GM21723 (cell line): ENCODE results near the gene MITF.

Experiments used
- ATAC-seq: cut with Tn5 transposase; IDR thresholded peaks from one replicate; pipeline ENCODE4 v1.9.1; 2021; ENCODE audit warnings: mild to moderate bottlenecking, moderate library complexity; ENCODE audit not compliant: unreplicated experiment

The MITF gene

DNA sequence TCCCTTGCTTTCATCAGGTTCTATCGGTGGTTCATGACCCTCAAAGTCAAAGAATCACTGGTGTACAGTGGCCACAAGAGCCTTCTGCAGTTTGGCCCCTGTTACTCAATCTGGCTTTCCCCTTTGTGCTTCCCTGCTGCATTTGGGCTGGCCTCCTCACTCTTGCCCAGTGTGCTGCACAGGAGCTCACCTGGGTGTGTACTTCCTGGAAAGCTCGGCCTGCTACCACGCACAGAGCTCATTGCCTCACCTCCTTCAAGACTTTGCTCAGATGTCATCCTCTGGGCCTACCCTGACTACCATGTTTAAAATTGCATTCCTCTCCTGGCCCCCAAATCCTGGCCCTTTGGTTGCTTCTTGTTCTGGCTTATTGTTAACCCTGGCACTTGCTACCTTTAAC is 90.9 kb downstream of the MITF start:
- ATAC-seq, result no peak

DNA sequence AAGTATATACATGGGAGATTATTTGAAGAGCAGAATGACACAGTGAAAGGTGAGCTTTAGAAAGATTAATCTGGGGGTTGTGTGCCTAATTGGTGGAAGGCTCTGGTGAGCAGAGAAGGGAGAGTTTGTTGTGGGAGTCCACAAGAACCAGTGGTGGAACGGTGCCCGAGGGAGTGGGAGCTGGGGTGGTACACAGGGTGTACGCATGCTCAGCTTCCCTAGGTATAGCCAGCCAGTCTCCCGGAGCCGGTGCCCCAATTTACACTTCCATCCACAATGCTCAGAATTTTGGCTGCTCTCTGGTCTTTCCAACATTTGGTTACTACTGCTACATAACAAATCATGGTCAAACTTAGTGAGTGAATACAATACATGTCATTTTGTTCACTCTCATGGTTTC is 92.5 kb downstream of the MITF start:
- no peak for ATAC-seq

DNA sequence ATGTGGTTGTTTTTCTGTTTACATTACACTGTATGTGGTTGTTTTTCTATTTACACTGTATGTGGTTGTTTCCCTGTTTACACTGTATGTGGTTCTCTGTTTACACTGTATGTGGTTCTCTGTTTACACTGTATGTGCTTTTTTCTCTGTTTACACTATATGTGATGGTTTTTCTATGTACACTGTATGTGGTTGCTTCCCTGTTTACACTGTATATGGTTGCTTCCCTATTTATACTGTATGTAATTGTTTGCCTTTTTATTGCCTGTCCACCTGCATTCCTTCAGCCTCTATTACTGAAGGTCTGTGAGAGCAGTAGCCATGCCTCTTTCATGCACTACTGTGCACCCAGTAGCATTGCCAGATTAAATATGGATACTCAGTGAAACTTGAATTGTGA is 94.3 kb downstream of the MITF start:
- no peak for ATAC-seq

DNA sequence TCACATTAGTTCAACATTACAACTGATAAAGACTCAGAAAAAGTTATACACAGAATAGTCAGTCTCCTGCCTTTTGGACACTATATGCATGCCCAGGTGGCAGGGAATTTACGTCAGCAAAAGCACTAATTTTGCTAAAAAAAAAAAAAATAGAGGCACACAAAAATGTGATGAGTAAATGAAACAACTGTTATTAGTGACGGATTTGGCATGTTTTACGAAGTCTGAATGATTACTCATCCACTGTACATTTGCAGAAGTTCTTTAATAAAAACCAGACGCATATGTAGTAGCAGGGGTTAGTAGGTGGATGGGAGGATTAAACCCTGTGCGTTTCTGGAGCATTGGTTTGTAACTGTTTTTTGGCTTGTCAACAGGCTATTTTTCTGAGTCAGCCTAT is 99.0 kb downstream of the MITF start:
- ATAC-seq, result no peak

DNA sequence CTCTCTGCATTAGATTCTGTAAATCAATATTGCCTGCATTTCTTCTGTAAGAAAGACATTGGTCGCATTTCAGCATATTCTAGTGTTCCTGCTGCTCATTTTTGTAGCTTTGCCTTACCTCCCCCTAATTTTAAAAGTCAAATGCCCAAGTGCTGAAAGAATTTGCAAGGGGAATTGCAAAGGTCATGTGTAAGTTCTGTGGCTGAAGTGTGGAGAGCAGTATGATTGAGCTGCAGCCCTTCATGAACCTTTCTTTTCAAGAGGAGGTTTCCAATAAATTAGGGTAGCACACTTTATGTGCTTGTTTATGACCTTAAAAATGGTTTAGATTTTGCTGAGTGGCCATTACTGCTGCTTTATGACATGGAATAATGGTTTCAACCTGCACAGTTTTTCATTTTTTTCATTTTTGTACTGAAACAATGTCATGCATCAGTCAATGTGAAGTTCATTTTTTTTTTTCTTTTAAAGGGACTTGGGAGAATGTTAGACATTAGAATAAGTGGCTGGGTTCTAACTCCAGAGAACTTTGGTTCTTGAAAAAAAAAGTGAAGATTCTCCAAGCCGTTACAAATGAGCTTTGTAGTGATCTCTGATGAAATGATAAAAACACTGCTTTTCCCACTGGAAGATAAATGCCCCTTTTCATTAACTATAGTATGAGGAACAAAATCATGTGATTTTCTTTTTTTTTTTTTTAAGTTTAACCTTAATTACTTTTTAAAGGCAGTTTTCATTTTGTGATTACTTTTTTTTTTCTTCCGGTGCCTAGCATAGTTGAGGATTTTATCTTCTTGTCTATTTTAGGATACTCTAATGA is 99.6 kb downstream of the MITF start:
- no peak for ATAC-seq

DNA sequence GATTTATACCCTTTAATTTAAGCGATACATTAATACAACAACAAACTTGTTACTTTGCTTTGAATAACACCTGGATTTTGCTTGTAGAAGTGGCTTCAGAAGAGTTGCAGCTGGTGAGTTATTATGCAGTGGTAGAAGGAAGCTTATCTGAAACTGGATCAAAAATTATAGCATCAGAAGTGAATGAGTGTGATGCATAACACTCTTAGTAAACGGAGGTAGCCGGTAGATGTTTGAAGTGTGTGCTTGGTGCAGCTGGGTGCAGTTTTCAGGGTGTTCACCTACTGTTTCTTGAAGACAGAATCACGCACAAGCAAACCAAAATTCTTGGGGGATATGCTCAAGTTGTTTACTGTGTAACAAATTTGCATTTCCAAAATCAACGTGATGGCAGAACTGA is 103.1 kb downstream of the MITF start:
- ATAC-seq, result no peak

DNA sequence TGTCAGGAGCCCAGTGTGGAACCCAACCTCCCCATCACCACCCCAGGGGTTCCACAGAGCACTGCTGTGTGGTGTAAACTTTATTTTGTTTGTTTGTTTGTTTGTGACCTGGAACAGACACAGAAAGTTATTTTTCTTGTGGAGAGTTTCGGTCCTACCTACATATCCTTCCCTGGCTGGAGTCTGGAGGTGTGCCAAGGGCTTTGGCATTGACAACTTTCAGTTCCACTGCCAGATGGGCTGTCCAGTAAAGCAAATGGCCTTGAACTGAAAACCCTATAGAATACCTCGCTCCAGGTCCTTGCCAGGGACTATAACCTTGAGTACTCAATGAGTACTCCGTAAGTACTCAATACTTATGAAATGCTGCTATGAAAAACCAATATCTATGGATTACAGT is 103.5 kb downstream of the MITF start:
- ATAC-seq, result no peak

DNA sequence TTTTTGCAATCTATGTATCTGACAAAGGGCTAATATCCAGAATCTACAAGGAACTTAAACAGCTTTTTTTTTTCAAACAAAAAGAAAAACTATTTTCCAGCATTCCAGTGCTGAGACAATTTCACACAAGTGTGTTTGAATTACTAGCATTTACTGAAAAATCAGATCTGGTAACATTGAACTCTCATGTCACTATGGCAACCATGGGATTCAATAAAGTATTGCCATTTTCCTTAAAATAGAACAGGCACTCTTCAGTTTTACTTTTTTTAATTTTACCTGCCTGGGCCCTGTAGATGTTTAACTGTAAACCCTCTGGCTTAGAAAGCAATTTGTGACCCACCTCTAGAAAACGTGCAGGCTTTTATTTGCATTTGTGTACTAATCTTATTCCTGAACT is 105.4 kb downstream of the MITF start:
- ATAC-seq, result no peak

DNA sequence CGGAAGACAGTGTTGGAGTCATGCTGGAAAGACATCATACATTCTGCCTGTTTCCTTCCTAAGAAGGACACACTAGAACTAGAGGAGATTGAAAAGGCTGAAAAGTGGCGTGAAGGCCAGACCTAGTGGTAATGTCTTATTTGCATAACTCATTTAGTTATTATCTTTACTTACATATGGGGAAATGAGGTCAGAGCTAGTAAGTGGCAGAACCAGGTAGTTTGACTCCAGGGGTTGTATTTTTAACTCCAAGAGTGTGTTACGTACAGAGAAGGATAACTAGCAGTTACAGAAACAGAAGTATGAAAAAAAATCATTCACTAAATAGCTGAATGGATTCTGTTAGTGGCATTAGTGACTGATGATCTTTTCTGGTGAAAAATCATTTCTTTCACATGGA is 108.0 kb downstream of the MITF start:
- no peak for ATAC-seq

DNA sequence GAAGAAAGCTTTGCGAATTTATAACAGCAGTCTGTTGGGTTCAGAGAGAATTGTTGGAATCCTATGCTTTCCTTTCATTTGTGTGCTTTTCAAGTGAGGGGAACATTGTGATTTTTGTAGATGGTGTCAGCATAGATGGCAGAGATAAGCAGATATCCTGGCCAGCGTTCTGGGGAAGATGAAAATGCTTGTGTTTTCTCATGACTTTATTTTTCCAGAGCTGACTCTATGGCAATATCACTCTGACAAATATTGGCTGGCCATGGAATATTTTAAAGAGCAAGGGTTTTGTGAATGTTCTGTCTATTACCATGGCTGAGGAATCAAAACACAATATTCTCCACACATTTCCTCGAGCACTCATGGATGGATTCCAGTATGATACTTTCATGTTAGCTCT is 108.8 kb downstream of the MITF start:
- ATAC-seq, result no peak

DNA sequence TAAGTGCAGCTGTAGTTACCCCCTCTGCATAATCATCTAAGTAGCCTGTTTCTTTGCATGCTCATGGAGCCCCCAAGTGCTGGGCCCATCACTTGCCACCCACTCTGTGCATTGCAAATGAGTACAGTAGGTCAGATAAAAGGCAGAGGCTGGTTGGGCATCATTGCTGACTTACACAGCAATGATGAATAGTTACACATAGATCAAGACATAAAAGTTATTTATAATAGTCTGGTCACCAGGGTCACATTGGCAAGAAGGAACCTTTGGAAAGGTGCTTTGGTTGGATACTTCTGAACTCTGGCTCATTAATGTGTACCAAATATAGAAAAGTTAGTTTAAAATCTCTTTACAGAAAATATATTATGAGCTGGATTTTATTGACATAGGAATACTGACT is 111.6 kb downstream of the MITF start:
- ATAC-seq, result no peak

DNA sequence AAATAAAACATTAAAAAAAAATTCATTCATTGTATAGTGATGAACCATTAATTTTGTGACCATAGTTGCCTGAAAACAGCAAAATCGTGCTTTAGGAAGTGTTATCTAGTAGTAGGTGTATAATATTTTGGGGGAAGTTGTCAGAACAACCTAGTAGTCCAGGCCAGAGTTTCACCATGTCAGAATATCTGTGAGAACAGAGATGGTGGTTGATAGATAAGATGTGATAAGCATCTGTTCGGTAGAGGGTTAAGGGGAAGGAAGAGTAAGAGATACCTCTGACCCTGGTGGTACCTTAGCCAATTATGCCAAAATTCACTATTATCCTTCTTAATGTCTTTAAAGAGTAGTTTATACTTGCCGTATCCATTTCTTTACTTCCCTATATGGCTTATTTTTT is 113.8 kb downstream of the MITF start:
- ATAC-seq, result no peak

DNA sequence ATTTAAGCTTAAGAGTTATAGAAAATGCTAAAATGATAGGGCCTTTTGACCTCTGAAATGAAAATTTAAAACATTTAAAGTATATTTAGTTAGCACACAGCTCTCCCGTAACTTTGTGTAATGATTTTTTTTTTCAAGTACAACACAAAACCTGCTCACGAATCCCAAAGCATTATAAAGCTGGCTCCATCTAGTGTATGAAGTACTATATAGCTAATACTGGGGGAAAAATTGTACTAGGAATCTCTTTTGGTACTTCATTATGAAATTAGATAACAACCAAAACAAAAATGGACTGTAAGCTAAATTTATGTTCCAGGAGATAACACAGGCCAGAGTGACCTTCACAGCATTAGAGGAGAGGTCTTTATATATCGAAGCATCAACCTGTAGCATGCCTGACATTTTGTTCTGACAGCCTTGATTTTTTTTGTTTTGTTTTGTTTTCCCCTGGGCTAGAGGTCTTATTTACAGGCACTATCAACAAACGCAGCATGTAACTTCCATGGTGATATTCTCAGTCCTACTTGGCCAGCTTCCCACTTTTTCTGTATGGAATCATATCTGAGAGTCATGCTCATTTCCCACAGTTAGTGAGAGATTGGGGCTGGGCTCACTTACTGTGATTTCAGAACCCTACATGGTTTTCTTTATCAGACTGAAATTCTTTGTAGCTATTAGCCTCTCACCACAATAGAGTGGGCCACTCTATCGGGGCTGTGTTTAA is 116.3 kb downstream of the MITF start:
- no peak for ATAC-seq

DNA sequence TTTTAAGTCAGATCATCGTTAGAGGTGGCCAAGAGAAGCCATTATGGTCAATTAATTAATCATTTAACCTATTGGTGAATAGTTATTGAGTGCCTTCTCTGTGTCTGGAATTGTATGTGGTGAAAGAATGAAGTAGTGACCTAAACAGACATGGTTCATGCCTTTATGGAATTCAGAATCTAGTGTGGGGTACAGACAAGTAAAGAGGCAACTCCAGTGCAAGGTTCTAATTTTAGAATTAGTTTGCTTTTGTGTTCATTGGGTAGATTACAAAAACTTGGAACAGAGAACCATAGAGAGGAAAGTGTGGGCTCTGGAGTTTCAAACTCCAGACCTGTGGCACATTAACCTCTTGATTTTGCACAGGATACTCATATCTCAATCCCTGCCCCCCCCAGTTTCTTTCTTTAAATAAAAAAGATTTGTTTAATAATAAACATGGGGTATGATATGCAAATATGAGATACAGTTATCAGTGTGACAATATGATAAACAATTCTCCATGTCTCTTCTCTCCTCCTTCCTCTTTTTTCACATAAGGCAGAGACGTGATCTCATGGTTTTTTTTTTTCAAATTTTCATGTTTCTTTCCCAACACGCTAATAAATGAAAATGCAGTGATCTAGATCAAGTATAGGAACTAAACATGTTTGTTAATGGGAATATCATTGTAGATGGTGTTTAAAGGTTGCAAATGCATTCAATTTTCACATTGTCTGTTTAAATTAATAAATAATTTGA is 117.9 kb downstream of the MITF start:
- no peak for ATAC-seq

DNA sequence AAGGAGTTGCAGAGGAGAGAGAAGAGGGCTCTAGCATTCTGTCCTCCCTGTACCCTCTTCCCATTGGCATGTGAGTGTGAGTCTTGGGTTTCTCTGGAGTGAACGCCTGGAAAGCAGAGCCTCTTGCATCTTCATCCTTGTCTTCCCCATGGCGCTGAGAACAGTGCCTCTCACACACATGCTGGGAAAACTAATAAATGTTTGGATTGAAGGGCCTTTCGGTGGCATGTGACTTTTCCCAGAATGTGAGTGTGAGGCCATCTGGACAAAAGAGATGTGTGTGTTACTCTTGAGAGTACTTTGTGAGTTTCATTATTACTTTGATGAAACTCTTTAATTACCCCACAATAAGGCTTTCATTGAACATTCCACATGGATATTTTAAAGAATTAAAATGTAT is 122.3 kb downstream of the MITF start:
- no peak for ATAC-seq

DNA sequence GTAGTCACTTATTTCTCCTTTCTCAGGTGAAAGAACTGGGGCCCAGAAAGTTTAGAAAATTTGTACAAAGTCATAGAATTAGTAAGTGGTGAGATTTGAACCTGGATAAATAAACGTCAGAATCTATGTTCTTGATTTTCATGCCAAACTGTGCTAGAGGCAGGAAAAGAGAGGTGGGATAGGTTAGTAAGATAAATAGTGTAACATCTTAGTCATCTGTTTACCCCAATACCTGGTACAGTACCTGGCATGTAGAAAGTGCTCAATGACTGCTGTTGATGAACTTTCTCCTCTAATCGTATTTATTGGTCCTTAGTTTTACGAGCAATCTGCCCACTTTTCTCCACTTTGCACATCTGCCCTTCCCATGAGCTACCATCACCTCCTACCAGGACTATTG is 124.9 kb downstream of the MITF start:
- ATAC-seq, result no peak

DNA sequence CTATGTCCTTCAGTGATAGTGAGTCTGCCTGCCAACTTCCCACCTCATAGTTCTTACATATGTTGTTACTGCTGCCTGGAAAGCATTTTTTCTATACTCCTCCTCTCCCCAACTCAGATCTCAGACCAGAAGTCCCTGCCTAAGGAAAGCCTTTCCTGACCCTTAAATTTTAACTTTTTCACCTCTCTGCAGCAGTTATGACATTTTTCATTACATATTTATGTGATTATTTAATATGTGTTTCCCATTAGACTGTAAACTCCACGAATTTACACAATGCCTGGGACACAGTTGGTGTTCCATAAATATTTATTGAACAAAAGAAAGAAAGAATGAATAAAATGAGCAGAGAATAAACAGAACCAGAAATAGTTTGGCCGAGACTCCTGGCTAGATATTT is 125.5 kb downstream of the MITF start:
- ATAC-seq, result no peak

DNA sequence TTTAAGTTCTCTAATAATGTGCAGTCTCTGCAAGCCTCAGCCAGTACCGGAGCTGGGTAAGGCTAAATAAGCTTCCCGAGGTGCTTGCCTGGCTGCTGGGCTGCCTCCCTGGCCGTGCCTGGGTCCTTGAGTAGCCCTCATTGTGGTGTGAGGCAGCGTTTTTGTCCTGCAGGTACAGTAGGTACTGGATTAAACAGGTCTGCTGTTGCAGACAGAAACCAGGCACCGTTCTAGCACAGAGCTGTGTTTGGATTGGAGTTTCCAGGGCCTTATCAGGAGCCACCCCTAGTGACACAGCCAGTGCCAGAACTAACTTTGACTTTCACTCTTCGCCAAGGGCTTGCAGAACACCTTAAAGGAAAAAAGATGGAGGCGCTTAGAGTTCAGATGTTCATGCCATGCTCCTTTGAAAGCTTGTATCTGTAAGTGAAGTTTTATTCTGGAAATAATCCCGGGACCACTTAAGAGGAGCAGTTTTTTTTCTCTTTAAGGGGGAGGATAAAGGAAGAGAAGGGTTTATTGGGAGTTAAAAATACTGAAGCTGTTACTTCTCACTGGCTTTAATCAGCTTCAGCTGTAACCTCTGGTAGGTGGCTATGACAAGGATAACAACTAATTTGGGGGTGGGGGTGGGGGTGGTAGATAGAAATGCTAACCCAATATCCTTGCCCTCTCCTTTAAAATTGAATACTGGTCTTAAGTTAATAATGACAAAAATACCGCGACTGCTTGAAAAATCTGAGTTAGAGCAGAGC is 126.8 kb downstream of the MITF start:
- ATAC-seq, result no peak

DNA sequence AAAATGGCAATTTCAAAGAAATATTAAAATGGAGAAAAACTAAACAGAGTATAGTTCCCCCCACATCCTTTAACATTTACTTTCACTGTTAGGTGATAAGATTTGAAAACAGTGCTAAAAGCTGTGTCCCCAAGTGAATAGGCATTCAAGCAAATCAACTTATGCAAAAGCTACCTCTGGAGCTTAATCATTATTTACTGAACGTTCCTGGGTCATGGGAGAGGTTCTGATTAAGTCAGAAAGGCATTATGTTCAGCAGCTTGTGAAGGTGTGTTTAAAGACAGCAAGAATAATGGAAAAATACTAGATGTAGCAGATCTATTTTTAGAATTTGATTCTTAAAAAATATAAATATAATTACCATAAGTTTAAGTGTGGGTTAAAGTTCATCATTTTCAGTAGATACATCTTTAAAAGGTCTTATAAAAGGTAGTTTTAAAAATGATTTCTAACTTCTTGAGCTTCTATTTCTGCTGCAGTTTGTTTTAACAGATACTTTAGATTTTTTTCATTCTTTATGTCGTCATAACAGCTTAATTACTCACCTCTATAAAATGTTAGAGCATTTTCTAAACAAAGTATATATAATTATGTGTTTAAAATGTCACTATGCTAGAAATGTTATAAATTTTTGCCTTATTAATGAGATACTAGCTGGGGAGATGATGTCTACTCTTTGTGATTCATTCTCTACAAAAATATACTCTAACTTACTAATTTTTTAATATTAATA is 127.9 kb downstream of the MITF start:
- ATAC-seq, result no peak

DNA sequence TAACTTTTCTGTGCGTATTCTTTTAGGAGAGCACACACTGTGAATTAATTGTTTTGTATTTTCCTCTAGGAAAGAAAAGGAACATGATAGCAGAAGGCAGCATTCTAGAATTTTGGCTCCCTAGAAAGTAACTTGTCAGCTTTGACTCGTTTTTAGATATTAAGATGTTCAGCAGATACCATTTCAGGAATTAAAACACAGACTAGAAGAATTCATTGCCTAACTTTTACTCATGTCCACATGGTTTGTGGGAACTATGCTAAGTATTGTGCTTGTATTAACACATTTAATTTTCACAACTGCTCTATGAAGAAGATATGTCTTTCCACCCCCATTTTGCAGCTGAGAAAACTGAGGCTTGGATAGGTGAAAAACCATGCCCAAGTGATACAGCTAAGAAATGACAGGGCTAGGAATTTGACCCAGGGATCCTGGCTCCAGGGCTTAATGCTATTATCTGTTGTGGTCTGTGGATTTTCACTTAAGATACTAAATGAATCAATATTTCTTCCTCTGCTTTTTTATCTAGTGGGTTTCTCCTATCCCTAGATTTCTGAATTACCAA is 128.8 kb downstream of the MITF start:
- no peak for ATAC-seq
